GM23338 (cell line): Measurements from ENCODE around the gene PAM. TPM values are rescaled to one million over a fixed set of nuclear protein-coding genes. Genes with fewer than 3 reads are reported as not detected.

Experiments
- ATAC-seq: fragments of 200-7000 bp; cut with Tn5 transposase; 3 replicates; pipeline ENCODE4 v1.9.1; 2020
- DNase-seq: peaks from one replicate; pipeline ENCODE4 v3.0.0-alpha.2; 2015; ENCODE audit warnings: low spot score
- H2AFZ ChIP-seq: fragments of 200-600 bp; sonication (generic); 2 replicates; pipeline ENCODE4 v1.8.0; 2016; ENCODE audit warnings: antibody characterized with exemption, mild to moderate bottlenecking, moderate library complexity
- H3F3A ChIP-seq: fragments of 200-600 bp; sonication (generic); replicated peaks from 2 replicates; pipeline ENCODE4 v1.8.0; 2017; ENCODE audit warnings: antibody characterized with exemption, mixed run types, low read depth
- H3K27ac ChIP-seq: fragments of 200-600 bp; sonication (generic); 2 replicates; pipeline ENCODE4 v1.6.1; 2016; ENCODE audit warnings: low read depth
- H3K27me3 ChIP-seq: fragments of 200-600 bp; sonication (generic); 2 replicates; pipeline ENCODE4 v1.8.0; 2016; ENCODE audit warnings: mild to moderate bottlenecking, mixed run types, moderate library complexity; ENCODE audit not compliant: insufficient read depth
- H3K36me3 ChIP-seq: fragments of 200-600 bp; sonication (generic); 2 replicates; pipeline ENCODE4 v1.8.0; 2016; ENCODE audit warnings: mild to moderate bottlenecking; ENCODE audit not compliant: insufficient read depth
- H3K4me1 ChIP-seq: fragments of 200-600 bp; sonication (generic); 2 replicates; pipeline ENCODE4 v1.8.0; 2016; ENCODE audit warnings: mild to moderate bottlenecking, moderate library complexity; ENCODE audit not compliant: insufficient read depth
- H3K4me2 ChIP-seq: fragments of 200-600 bp; sonication (generic); 2 replicates; pipeline ENCODE4 v1.7.1; 2017; ENCODE audit warnings: mixed run types
- H3K4me3 ChIP-seq: fragments of 200-600 bp; sonication (generic); 2 replicates; pipeline ENCODE4 v1.6.1; 2016; ENCODE audit warnings: mixed run types
- H3K79me2 ChIP-seq: fragments of 200-600 bp; sonication (generic); replicated peaks from 2 replicates; pipeline ENCODE4 v1.8.0; 2017; ENCODE audit warnings: mild to moderate bottlenecking; ENCODE audit not compliant: insufficient read depth
- H3K9me2 ChIP-seq: fragments of 200-600 bp; sonication (generic); 2 replicates; pipeline ENCODE4 v1.8.0; 2017; ENCODE audit not compliant: insufficient read depth
- H4K20me1 ChIP-seq: fragments of 200-600 bp; sonication (generic); replicated peaks from 2 replicates; pipeline ENCODE4 v1.8.0; 2017; ENCODE audit warnings: mild to moderate bottlenecking; ENCODE audit not compliant: insufficient read depth
- H3K27ac Mint-ChIP-seq: 2 replicates; pipeline ENCODE4 v1.8.0; 2020; ENCODE audit warnings: inconsistent platforms, mild to moderate bottlenecking, moderate library complexity, mixed read lengths
- H3K27me3 Mint-ChIP-seq: 3 replicates; pipeline ENCODE4 v1.8.0; 2022; ENCODE audit warnings: low read depth, mild to moderate bottlenecking, moderate library complexity, mixed read lengths, inconsistent platforms; ENCODE audit not compliant: insufficient read depth, poor library complexity
- H3K36me3 Mint-ChIP-seq: 3 replicates; pipeline ENCODE4 v1.8.0; 2021; ENCODE audit warnings: low read depth, mild to moderate bottlenecking, inconsistent platforms, moderate library complexity, mixed read lengths
- H3K4me1 Mint-ChIP-seq: 3 replicates; pipeline ENCODE4 v1.8.0; 2020; ENCODE audit warnings: mild to moderate bottlenecking, inconsistent platforms, mixed read lengths
- H3K4me3 Mint-ChIP-seq: 3 replicates; pipeline ENCODE4 v1.8.0; 2021; ENCODE audit warnings: moderate library complexity, mild to moderate bottlenecking, inconsistent platforms, mixed read lengths
- H3K9me3 Mint-ChIP-seq: 3 replicates; pipeline ENCODE4 v1.8.0; 2020; ENCODE audit warnings: moderate library complexity, mild to moderate bottlenecking, inconsistent platforms, mixed read lengths
- CREB1 ChIP-seq: fragments of 250-450 bp; sonication (Bioruptor Pico); IDR thresholded peaks from 2 replicates; pipeline ENCODE4 v1.5.0; 2020; ENCODE audit warnings: low read depth, mild to moderate bottlenecking, moderate library complexity
- CTCF ChIP-seq, 2 experiments: fragments of 200-600 bp in 1 of 2; sonication (generic) in 1 of 2; conservative IDR thresholded peaks; 2 replicates each; pipeline versions ENCODE4 v1.5.1 to v1.6.1; 2016 to 2017; ENCODE audit warnings: antibody characterized with exemption in 2 of 2, low read depth in 2 of 2, mild to moderate bottlenecking in 2 of 2, moderate library complexity in 1 of 2
- ETS1 ChIP-seq: IDR thresholded peaks from 2 replicates; pipeline ENCODE4 v1.6.1; 2016; ENCODE audit warnings: antibody characterized with exemption
- EZH2 ChIP-seq: fragments of 200-600 bp; sonication (generic); IDR thresholded peaks from one replicate; pipeline ENCODE4 v1.8.0; 2017; ENCODE audit warnings: antibody characterized with exemption, mild to moderate bottlenecking, low read depth; ENCODE audit not compliant: unreplicated experiment
- EZH2phosphoT487 ChIP-seq: fragments of 200-600 bp; sonication (generic); IDR thresholded peaks from one replicate; pipeline ENCODE4 v1.8.1; 2018; ENCODE audit warnings: antibody characterized with exemption; ENCODE audit not compliant: unreplicated experiment
- JUNB ChIP-seq: IDR thresholded peaks from one replicate; pipeline ENCODE4 v1.6.1; 2016; ENCODE audit warnings: antibody characterized with exemption; ENCODE audit not compliant: unreplicated experiment
- NANOG ChIP-seq: IDR thresholded peaks from 2 replicates; pipeline ENCODE4 v1.6.1; 2016; ENCODE audit warnings: antibody characterized with exemption, borderline replicate concordance
- ZNF114 ChIP-seq: fragments of 250-450 bp; sonication (Bioruptor Pico); IDR thresholded peaks from 2 replicates; pipeline ENCODE4 v1.5.0; 2020; ENCODE audit warnings: mild to moderate bottlenecking, moderate library complexity
- ZNF331 ChIP-seq: fragments of 250-450 bp; sonication (Bioruptor Pico); IDR thresholded peaks from 2 replicates; pipeline ENCODE4 v1.5.0; 2020; ENCODE audit warnings: low read depth, mild to moderate bottlenecking, moderate library complexity
- ZNF462 ChIP-seq: fragments of 250-450 bp; sonication (Bioruptor Pico); IDR thresholded peaks from 2 replicates; pipeline ENCODE4 v1.5.0; 2020; ENCODE audit warnings: mild to moderate bottlenecking, moderate library complexity
- polyA plus RNA-seq: library from polyadenylated mRNA; unstranded; fragments of >200 nt; fragmentation: Nextera tagmentation; extraction: Ambion mirVana; gene quantifications from 2 replicates; pipeline ENCODE4 v1.2.1, GENCODE V29; 2016
- total RNA-seq: library from RNA; depleted of rRNA; stranded (reverse); fragments of >200 nt; shearing (Covaris generic); gene quantifications from 2 replicates; pipeline ENCODE4 v1.2.3, GENCODE V29; 2014

The PAM gene
- total and polyA plus RNA-seq, 2 experiments from 2014 or later = 33.9 to 79.4 TPM

- Histone ChIP-seq H3F3A (no peaks in the 10 kb centered on the region), H3K9me2 (peaks cover 4% of the 10 kb centered on the region; the same call in 1 of the 2 replicates), H3K36me3 (no peaks in the 10 kb centered on the region), H3K4me2 (no peak overlapping the region), H3K4me1 (peaks cover 21% of the 10 kb centered on the region), H3K27me3 (no peaks in the 10 kb centered on the region), H3K27ac (no peak overlapping the region), H3K4me3 (no peak overlapping the region), H2AFZ (peak overlapping the region; percentile 69), H4K20me1 (no peaks in the 10 kb centered on the region), H3K79me2 (no peaks in the 10 kb centered on the region)
- Mint-ChIP-seq H3K27me3 (no peaks in the 10 kb centered on the region), H3K27ac (peak overlapping the region; percentile 20; the same call in 1 of the 2 replicates), H3K4me3 (no peak overlapping the region), H3K36me3 (peaks cover 3% of the 10 kb centered on the region; the same call in 2 of the 3 replicates), H3K9me3 (peaks cover 10% of the 10 kb centered on the region), H3K4me1 (peaks cover 34% of the 10 kb centered on the region)
- DNase-seq = no peak
- no peak for ATAC-seq
- TF ChIP-seq ZNF331 (CRISPR knock-in tag) (no peak), EZH2 (no peak), ZNF114 (CRISPR knock-in tag) (no peak), JUNB (no peak), CTCF (conservative IDR thresholded peaks at IDR 0.05; ENCODE audit: low read depth in 2 of 2) (no peak), EZH2phosphoT487 (no peak), ETS1 (no peak), ZNF462 (no peak), NANOG (no peak), CREB1 (CRISPR knock-in tag) (no peak)
These were observed 302.4 kb downstream of the PAM start for GRCh38 chr5:103057208-103058130.
